Measurements from ENCODE around the gene PRX. TPM values are rescaled to one million over a fixed set of nuclear protein-coding genes. Genes with fewer than 3 reads are reported as not detected.

Gene PRX
- total RNA-seq, 1 donor from 2014 or later: 6.7 TPM

GRCh38 chr19:40362160-40362559 lies 51.0 kb downstream of the PRX start:
- no peak overlapping the region for H3K4me3 Mint-ChIP-seq (ENCODE audit: unreplicated experiment)
- no peaks in the 10 kb centered on the region for H3K9me3 Mint-ChIP-seq (ENCODE audit: unreplicated experiment)
- no peak for DNase-seq (ENCODE audit: low spot score)
- no peak for TF ChIP-seq CTCF (IDR thresholded peaks at IDR 0.05; ENCODE audit: unreplicated experiment)
- H3K27ac Mint-ChIP-seq (ENCODE audit: unreplicated experiment): no peak overlapping the region
- peaks cover 5% of the 10 kb centered on the region for H3K27me3 Mint-ChIP-seq (ENCODE audit: unreplicated experiment)
- H3K4me1 Mint-ChIP-seq (ENCODE audit: unreplicated experiment): peaks cover 8% of the 10 kb centered on the region
- H3K36me3 Mint-ChIP-seq (ENCODE audit: low read depth, unreplicated experiment): peaks cover 13% of the 10 kb centered on the region

DNA sequence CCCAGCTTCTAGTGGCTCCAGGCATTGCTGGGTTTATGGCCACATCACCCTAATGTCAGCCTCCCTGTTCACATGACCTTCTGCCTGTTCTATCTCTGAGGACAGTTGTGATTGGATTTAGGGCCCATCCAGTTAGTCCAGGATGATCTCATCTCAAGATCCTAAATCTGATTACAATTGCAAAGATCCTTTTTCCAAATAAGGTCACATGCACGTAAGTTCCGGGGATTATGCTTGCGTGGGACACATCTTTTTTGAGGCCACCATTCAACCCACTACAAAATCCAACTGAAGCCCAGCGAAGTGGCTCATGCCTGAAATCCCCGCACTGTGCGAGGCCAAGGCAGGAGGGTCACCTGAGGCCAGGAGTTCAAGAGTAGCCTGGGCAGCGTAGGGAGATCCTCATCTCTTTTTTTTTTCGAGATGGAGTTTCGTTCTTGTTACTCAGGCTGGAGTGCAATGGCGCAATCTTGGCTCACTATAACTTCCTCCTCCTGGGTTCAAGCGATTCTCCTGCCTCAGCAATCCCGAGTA lies 52.4 kb downstream of the PRX start:
- Mint-ChIP-seq H3K36me3 (ENCODE audit: low read depth, unreplicated experiment) (peaks cover 9% of the 10 kb centered on the region), H3K9me3 (ENCODE audit: unreplicated experiment) (no peaks in the 10 kb centered on the region), H3K4me1 (ENCODE audit: unreplicated experiment) (peaks cover 7% of the 10 kb centered on the region), H3K27ac (ENCODE audit: unreplicated experiment) (no peak overlapping the region), H3K27me3 (ENCODE audit: unreplicated experiment) (peaks cover 4% of the 10 kb centered on the region), H3K4me3 (ENCODE audit: unreplicated experiment) (no peak overlapping the region)
- no peak for TF ChIP-seq CTCF (IDR thresholded peaks at IDR 0.05; ENCODE audit: unreplicated experiment)
- DNase-seq (ENCODE audit: low spot score): no peak

- Mint-ChIP-seq H3K9me3 (ENCODE audit: unreplicated experiment) (no peaks in the 10 kb centered on the region), H3K4me3 (ENCODE audit: unreplicated experiment) (no peak overlapping the region), H3K36me3 (ENCODE audit: low read depth, unreplicated experiment) (peaks cover 6% of the 10 kb centered on the region), H3K27ac (ENCODE audit: unreplicated experiment) (no peak overlapping the region), H3K27me3 (ENCODE audit: unreplicated experiment) (peaks cover 4% of the 10 kb centered on the region), H3K4me1 (ENCODE audit: unreplicated experiment) (peaks cover 4% of the 10 kb centered on the region)
- no peak for DNase-seq (ENCODE audit: low spot score)
- TF ChIP-seq CTCF (IDR thresholded peaks at IDR 0.05; ENCODE audit: unreplicated experiment): no peak
Observed at GRCh38 chr19:40360020-40360707, 53.0 kb downstream of the PRX start.

DNA sequence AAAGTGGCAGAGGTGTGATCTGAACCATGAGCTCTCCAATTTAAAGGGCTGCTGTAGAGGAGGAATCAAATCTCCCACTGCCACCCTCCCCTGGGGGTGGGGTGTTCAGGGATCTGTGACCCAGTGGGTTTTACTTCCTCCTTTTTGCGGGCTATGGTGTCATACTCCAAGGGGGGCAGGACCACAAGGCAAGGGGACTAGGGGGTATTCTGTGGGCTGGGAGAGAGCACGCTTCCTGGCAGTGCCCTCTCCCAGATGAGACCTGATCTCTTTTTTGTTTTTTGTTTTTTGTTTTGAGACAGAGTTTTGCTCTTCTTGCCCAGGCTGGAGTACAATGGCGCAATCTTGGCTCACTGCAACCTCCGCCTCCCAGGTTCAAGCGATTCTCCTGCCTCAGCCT lies 54.4 kb downstream of the PRX start:
- peaks cover 4% of the 10 kb centered on the region for H3K4me1 Mint-ChIP-seq (ENCODE audit: unreplicated experiment)
- peaks cover 4% of the 10 kb centered on the region for H3K36me3 Mint-ChIP-seq (ENCODE audit: low read depth, unreplicated experiment)
- DNase-seq (ENCODE audit: low spot score): no peak
- H3K27me3 Mint-ChIP-seq (ENCODE audit: unreplicated experiment): peaks cover 4% of the 10 kb centered on the region
- H3K27ac Mint-ChIP-seq (ENCODE audit: unreplicated experiment): no peak overlapping the region
- no peak for TF ChIP-seq CTCF (IDR thresholded peaks at IDR 0.05; ENCODE audit: unreplicated experiment)
- H3K9me3 Mint-ChIP-seq (ENCODE audit: unreplicated experiment): no peaks in the 10 kb centered on the region
- no peak overlapping the region for H3K4me3 Mint-ChIP-seq (ENCODE audit: unreplicated experiment)

DNA sequence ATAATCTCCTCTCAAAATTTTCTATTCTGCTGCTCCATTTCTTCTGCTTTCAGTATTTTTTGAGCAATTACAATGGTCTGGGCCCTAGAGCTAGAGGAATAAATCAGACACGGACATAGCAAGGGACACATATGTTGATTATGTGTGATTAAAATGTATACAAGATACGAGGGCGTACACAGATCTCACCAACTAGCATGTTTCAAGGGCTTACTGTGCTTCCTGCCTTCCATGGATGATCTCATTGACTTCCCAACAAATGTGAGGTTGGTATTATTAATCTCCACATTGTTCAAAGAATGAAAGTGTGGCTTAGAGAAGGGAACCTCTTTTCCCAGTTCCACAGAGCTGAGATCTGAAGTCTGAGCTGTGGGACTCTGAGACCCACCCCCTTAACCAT lies 55.5 kb downstream of the PRX start:
- Mint-ChIP-seq H3K4me1 (ENCODE audit: unreplicated experiment) (peaks cover 4% of the 10 kb centered on the region), H3K27ac (ENCODE audit: unreplicated experiment) (no peak overlapping the region), H3K36me3 (ENCODE audit: low read depth, unreplicated experiment) (peaks cover 4% of the 10 kb centered on the region), H3K9me3 (ENCODE audit: unreplicated experiment) (no peaks in the 10 kb centered on the region), H3K27me3 (ENCODE audit: unreplicated experiment) (peaks cover 4% of the 10 kb centered on the region), H3K4me3 (ENCODE audit: unreplicated experiment) (no peak overlapping the region)
- DNase-seq (ENCODE audit: low spot score): no peak
- TF ChIP-seq CTCF (IDR thresholded peaks at IDR 0.05; ENCODE audit: unreplicated experiment): no peak

Data from endothelial cell (in vitro differentiated cells).